HG03025 (cell line): Measurements from ENCODE around the gene SQOR.
"Not testable (repeated sequence)": the region's sequence is repeated elsewhere in the genome, so short reads cannot be mapped to it uniquely, and the experiment has no call there.

ENCODE experiments used
- ATAC-seq: cut with Tn5 transposase; IDR thresholded peaks from one replicate; pipeline ENCODE4 v1.9.1; 2021; ENCODE audit warnings: mild to moderate bottlenecking, moderate library complexity; ENCODE audit not compliant: unreplicated experiment, low FRiP score

The SQOR gene

GRCh38 chr15:45630917-45631691 is 3.7 kb upstream of the SQOR start:
- no peak for ATAC-seq

DNA sequence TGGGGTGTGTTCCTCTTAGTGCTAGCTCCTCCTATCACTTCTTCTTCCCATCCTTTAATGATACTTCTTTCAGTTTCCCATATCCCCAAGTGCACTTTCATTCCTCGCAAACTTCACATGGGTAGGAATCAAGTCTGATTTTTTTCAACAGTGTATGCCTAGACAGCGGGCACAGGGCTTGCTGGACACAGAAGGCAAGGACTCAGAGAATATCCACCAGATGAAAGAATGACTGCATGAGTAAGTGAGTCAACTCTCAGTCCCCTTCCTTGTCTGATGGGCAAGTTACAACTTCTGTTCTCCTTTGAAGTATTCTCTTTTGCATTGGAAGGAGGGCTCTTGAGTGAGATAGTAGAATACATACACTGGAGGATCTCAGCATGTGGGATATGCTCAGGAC is 3.1 kb upstream of the SQOR start:
- ATAC-seq, result no peak

- ATAC-seq, result peak; percentile 48
Observed at GRCh38 chr15:45635191-45635638, 386 bp downstream of the SQOR start.

DNA sequence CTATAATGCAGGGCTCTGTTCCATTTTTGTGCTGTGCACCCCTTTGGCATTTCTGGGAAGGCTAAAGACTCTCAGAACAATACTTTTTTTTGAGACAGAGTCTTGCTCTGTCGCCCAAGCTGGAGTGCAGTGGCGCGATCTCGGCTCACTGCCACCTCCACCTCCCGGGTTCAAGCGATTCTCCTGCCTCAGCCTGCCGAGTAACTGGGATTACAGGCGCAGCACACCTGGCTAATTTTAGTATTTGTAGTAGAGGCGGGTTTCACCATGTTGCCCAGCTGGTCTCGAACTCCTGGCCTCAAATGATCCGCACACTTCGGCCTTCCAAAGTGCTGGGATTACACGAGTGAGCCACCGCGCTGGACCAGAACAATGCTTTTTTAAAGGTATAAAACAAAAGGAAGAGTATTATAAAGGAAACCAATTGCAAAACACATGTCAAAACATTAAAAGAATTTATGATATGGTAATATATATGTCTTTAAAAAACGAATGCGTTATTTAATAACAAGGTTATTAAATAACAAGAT is 999 bp downstream of the SQOR start:
- ATAC-seq, result no peak

DNA sequence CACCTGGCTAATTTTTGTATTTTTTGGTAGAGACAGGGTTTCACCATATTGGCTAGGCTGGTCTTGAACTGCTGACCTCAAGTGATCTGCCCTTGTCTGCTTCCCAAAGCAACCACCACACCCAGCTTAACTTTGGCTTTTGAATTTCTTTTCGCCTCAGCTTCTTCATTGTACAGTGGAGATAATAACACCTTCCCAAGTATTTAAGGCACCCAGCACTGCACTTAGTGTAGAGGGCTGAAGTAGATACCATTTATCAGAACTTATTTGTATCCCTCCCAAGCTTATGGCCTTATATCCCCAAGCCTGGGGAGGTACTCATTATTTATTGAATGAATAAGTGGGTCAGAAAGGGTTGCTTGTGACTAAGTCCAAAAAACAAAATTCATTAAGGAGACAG is 2.3 kb downstream of the SQOR start:
- ATAC-seq, result no peak

DNA sequence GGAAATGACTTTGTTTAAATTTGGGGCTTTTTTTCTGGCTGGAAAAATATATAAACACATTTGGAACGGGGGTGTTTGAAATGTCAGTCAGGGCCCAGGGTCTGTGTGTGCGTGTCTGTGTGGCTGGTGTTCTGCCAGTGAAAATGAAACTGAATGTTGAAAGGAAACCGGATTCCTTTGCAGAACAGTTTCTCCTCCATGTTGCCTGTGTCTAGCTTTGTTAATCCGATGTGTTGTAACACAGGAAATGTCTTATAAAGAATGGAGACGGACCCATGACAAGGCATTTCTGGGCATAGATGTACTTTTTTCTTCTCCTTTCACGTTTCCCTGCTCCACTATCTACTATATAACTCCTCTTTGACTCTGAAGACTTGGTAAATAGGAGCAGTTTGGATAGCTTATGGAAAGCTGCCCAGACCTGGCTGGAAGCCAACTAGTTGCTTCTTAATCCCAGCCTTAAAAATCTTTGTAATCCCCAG is 2.8 kb downstream of the SQOR start:
- no peak for ATAC-seq

GRCh38 chr15:45640616-45641015 is 5.8 kb downstream of the SQOR start:
- no peak for ATAC-seq

GRCh38 chr15:45641374-45641781 is 6.5 kb downstream of the SQOR start:
- no peak for ATAC-seq

- ATAC-seq, result no peak
Observed at GRCh38 chr15:45641999-45642932, 7.4 kb downstream of the SQOR start.

- ATAC-seq, result no peak
Observed at GRCh38 chr15:45644437-45644836, 9.6 kb downstream of the SQOR start.

DNA sequence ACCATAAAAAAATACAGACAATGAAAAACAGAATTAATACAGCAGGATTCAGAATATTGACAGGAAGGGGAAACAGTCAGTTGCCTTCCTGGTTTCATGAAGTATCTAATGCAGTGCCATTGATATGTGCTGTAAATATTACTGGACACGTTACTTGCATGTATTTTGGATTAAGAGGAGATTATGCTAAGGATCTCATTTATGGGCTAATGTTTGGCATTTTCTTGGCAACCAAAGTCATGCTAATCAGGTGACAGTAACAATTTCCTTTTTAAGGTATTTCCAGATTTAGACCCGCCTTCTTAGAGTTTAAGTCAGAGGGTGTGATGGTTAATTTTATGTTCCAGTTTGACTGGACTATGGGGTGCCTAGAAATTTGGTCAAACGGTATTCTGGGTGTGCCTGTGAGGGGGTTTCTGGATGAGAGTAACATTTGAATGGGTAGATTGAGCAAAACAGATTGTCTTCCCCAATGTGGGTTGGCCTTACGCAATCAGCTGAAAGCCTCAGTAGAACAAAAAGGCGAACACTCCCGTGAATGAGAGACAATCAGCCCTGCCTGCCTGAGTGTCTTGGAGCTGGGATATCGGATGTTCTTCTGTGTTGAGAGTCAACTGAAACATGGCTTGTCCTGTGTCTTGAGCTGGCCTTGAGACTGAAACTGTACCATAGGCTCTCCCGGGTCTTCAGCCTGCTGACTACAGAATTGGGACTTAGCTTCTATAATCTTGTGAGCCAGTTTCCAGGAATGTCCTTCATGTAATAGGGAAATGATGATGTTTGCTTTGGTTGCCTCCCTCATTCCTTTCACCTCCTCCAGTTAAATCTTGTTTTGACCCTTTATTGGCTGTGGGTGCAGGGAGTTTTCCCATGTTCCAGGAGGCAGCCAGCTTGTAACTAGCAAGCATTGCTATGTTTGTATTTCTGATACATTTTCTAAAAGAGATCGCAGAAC is 10.5 kb downstream of the SQOR start:
- no peak for ATAC-seq

DNA sequence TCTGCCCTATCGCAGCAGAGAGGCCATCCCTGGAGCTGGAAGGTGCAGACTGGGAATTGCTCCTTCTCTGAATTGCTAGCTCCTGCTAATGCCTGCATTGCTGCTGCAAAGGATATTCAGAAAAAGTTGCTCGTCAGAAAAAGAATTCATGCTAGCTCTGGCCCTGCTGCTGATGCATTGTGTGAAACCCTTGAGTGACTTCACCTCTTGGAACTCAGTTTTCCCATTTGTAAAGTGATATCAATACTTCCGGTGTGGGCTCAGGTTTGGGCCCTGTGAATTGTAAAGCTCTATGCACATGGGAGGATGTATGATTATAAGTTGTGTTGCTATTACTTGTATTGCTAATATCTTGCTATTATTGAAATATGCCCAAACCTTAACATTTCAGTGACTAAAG is 11.4 kb downstream of the SQOR start:
- no peak for ATAC-seq

DNA sequence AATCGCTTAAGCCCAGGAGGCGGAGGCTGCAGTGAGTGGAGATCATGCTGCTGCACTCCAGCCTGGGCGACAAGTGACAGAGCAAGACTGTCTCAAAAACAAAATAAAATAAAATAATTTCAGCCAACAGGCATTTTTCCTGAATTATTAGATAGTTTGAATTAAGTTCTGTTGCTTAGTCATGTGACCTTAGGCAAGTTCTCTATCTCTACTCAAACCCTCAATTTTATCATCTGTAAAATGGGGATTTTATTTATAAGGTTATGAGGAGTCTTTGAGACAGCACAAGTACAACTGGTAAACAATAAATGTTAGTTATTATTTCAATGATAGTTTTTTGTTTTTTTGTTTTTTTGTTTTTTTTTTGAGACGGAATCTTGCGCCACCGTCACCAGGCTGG is 13.0 kb downstream of the SQOR start:
- ATAC-seq, result no peak

- no peak for ATAC-seq
Observed at GRCh38 chr15:45648521-45649200, 13.8 kb downstream of the SQOR start.

DNA sequence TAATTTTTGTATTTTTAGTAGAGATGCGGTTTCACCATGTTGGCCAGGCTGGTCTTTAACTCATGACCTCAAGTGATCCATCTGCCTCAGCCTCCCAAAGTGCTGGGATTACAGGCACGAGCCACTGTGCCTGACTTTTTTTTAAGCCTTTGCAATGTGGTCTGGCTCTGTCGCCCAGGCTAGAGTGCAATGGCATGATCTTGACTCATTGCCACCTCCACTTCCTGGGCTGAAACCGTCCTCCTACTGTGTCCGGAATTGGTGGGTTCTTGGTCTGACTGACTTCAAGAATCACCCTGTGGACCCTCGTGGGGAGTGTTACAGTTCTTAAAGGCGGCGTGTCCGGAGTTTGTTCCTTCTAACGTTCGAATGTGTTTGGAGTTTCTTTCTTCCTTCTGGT is 15.2 kb downstream of the SQOR start:
- not testable (repeated sequence) for ATAC-seq

- no peak for ATAC-seq
Observed at GRCh38 chr15:45650889-45651525, 16.2 kb downstream of the SQOR start.

DNA sequence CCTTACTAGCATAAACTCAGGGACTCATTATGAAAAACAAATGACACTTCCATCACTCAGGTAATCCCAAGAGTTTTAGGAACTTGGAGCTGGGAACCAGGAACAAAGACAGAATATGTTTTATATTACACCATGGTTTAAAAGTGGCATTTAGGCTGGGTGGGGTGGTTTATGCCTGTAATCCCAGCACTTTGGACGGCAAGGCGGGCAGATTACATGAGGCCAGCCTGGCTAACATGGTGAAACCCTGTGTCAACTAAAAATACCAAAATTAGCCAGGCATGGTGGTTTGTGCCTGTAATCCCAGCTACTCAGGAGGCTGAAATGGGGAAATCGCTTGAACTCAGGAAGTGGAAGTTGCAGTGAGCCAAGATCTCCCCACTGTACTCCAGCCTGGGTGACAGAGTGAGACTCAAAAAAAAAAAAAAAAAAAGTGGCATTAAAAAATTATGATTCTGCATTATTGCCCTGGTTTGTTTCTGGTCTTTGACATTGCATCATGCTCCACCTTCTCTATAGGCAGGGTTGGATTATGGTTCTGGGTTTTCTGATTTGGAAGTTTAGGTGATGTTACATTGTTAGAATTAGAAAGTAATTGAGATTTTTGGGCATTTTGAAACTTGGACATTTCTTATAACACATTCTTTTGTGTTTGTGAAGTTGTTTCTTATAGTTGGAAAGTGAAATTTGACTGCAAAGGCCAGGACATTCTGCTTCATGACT is 19.0 kb downstream of the SQOR start:
- no peak for ATAC-seq

DNA sequence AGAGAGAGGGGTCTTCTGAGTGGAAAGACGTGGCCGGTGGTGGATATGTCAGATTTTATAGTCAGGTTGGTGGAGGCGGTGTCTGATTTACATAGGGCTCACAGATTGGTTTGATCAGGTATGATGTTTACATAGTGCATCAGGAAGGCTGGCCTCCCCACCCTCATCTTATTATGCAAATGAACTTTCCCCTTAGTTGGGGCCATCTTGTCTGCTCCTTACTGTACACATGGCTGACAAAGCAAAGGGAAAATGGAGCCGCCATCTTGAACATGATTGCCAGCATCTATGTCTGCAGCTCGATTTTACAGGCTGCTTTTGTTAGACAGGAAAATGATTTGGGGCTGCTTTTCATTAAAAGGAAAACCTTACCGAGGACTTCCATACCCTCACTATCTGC is 19.9 kb downstream of the SQOR start:
- no peak for ATAC-seq
